Upper lobe of left lung (tissue), 4 donors: ENCODE measurements around the gene MYOZ1.

Experiments used
- EP300 ChIP-seq, 4 donors: sonication (generic); formaldehyde crosslinking; IDR thresholded peaks; one replicate each; pipeline ENCODE4 v1.5.1; 2017; ENCODE audit warnings: antibody characterized with exemption in 4 of 4, control low read depth in 2 of 4
- POLR2A ChIP-seq, 4 donors: fragments of 450-650 bp; IDR thresholded peaks; one replicate each; pipeline ENCODE4 v1.5.1; 2016 to 2017; ENCODE audit warnings: antibody characterized with exemption in 4 of 4, mild to moderate bottlenecking in 2 of 4
- POLR2AphosphoS5 ChIP-seq, 2 donors: sonication (generic); formaldehyde crosslinking; IDR thresholded peaks; one replicate each; pipeline ENCODE4 v1.5.1; 2017; ENCODE audit warnings: antibody characterized with exemption in 2 of 2
- TF ChIP-seq, protein P1 (sequence below), 6 experiments: fragments of 450-650 bp in 4 of 6; fragments of 200-600 bp in 2 of 6; sonication (generic) in 2 of 6; IDR thresholded peaks; one replicate each; pipeline ENCODE4 v1.5.1; 2016 to 2019; ENCODE audit warnings: antibody characterized with exemption in 6 of 6

DNA sequence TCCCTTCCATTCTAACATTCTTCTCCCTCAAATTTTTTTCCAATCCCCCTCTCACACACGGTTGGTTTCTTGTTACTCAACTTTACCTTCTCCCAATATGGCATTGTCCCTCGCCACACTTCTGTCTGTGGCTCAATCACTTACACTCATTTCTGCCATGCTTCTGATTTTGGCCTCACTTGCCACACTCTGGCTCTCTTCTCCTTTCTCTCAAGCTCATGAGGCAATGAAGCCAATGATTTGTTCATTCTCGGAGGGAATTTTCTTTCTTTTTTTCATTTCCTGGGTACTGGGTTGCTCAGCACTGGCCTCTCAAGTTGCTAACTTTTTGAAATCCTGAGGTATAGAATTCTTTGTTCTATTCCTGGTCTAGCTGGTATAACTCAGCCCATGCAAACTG lies 4.0 kb upstream of the MYOZ1 start:
- TF ChIP-seq EP300 (IDR thresholded peaks at IDR 0.05), result no peak
- TF ChIP-seq, protein P1, sequence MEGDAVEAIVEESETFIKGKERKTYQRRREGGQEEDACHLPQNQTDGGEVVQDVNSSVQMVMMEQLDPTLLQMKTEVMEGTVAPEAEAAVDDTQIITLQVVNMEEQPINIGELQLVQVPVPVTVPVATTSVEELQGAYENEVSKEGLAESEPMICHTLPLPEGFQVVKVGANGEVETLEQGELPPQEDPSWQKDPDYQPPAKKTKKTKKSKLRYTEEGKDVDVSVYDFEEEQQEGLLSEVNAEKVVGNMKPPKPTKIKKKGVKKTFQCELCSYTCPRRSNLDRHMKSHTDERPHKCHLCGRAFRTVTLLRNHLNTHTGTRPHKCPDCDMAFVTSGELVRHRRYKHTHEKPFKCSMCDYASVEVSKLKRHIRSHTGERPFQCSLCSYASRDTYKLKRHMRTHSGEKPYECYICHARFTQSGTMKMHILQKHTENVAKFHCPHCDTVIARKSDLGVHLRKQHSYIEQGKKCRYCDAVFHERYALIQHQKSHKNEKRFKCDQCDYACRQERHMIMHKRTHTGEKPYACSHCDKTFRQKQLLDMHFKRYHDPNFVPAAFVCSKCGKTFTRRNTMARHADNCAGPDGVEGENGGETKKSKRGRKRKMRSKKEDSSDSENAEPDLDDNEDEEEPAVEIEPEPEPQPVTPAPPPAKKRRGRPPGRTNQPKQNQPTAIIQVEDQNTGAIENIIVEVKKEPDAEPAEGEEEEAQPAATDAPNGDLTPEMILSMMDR (IDR thresholded peaks at IDR 0.05), result no peak
- no peak for TF ChIP-seq POLR2A (IDR thresholded peaks at IDR 0.05)
- no peak for TF ChIP-seq POLR2AphosphoS5 (IDR thresholded peaks at IDR 0.05)
